Heart right ventricle (tissue), 16 donors: Measurements from ENCODE around the gene FCN3. TPM values are rescaled to one million over a fixed set of nuclear protein-coding genes. Genes with fewer than 3 reads are reported as not detected.

Experiments
- ATAC-seq, 8 donors: fragments of 200-7000 bp; cut with Tn5 transposase; one replicate each; pipeline ENCODE4 v1.9.1; 2020; ENCODE audit warnings: mild to moderate bottlenecking in 8 of 8, moderate library complexity in 8 of 8, moderate number of reproducible peaks in 1 of 8
- DNase-seq, 2 donors: peaks; one replicate each; pipeline ENCODE4 v3.0.0-alpha.2; 2020
- H3K27ac ChIP-seq, 10 donors: fragments of 200-600 bp; sonication (generic) in 2 of 10; one replicate each; pipeline versions ENCODE4 v1.5.0 to v1.8.0; 2020 to 2022; ENCODE audit warnings: mild to moderate bottlenecking in 3 of 10
- H3K27me3 ChIP-seq, 7 donors: fragments of 200-600 bp; one replicate each; pipeline ENCODE4 v1.8.0; 2021 to 2022; ENCODE audit warnings: mild to moderate bottlenecking in 2 of 7
- H3K36me3 ChIP-seq, 9 donors: fragments of 200-600 bp; sonication (generic) in 1 of 9; one replicate each; pipeline versions ENCODE4 v1.5.0 to v1.8.0; 2020 to 2022; ENCODE audit warnings: mild to moderate bottlenecking in 2 of 9
- H3K4me1 ChIP-seq, 9 donors: fragments of 200-600 bp; sonication (generic) in 1 of 9; one replicate each; pipeline versions ENCODE4 v1.5.0 to v1.8.0; 2020 to 2022; ENCODE audit warnings: mild to moderate bottlenecking in 4 of 9
- H3K4me3 ChIP-seq, 10 donors: fragments of 200-600 bp; sonication (generic) in 2 of 10; one replicate each; pipeline versions ENCODE4 v1.5.0 to v1.8.0; 2020 to 2022; ENCODE audit warnings: mild to moderate bottlenecking in 7 of 10, moderate library complexity in 2 of 10
- H3K9me3 ChIP-seq, 11 donors: fragments of 200-600 bp in 10 of 11; sonication (generic) in 2 of 11; one replicate each; pipeline versions ENCODE4 v1.5.0 to v1.8.0; 2013 to 2022; ENCODE audit warnings: mild to moderate bottlenecking in 2 of 11, control low read depth in 1 of 11, moderate library complexity in 1 of 11
- WGBS, 2 donors: extraction: QIAGEN DNeasy Blood & Tissue Kit; methylation state at CpG; one replicate each; pipeline ENCODE4 v1.1.7; 2013; ENCODE audit warnings: inconsistent platforms in 1 of 2; 5-methylcytosine and 5-hydroxymethylcytosine counted together
- intact Hi-C, 10 donors: fragments of 100-400 bp; cut with DNase I; formaldehyde crosslinking; loops; one replicate each; pipeline versions ENCODE4 v1.11.1 to v1.14.2; 2022
- polyA plus RNA-seq, 2 donors: library from polyadenylated mRNA; stranded (reverse); fragments of 200-250 nt; gene quantifications; one replicate each; pipeline ENCODE4 v1.2.3, GENCODE V29; 2013
- total RNA-seq, 10 donors: library from RNA; stranded (reverse); fragmentation: NEBNext Ultra II Directional in 3 of 10; extraction: Animal tissue kit (Norgen Biotek cat#: 25700) in 3 of 10; gene quantifications; one replicate each; pipeline versions ENCODE4 v1.2.1 to v1.2.4, GENCODE V29; 2021 to 2023
- TF ChIP-seq, protein P1 (sequence below), 9 donors: fragments of 200-600 bp; sonication (generic) in 2 of 9; IDR thresholded peaks; one replicate each; pipeline versions ENCODE4 v1.5.0 to v1.8.0; 2021 to 2022; ENCODE audit warnings: antibody characterized with exemption in 9 of 9, mild to moderate bottlenecking in 5 of 9, moderate library complexity in 1 of 9
- donor health status: Arrhythmogenic right ventricular cardiomyopathy.
- donor health status: ischemic (EF 13 %, LVEDD 7.1; RV severe dilation, severe dysfunction).
- donor health status: healthy with polysubstance abuse.
- donor health status: DM: no; HTN: yes; CAD: no.
- donor health status: DM: no; HTN: no; CAD: no.
- donor health status: ischemic (EF 25% LVEDD 6.9; RV normal size, moderate dysfunction).
- donor health status: ischemic (EF 25% LVEDD 5.7; RV mildly dilated, moderate dysfunction).
- donor health status: healthy.
- donor health status: DM: yes; HTN: yes; CAD: no.
- donor health status: Ischemic cardiomyopathy.
- donor health status: ischemic (EF 35%, LVEDD 5.7; RV mildly dilated, moderate dysfunction).
- donor health status: nonischemic (EF 11% LVEDD 7.7; RV severe dilation, severe dysfunction).
- donor health status: DM: yes; HTN: yes; CAD: no.
- donor health status: PGD.
- donor health status: ischemic (EF 29% LVEDD 5.4; RV normal size, mild dysfunction).
- donor health status: nonischemic (EF 23%, LVEDD 6.1; RV moderate dilation, normal function).

Gene FCN3
- total and polyA plus RNA-seq, 12 donors = 1.6 to 210 (median 10.9) TPM

DNA sequence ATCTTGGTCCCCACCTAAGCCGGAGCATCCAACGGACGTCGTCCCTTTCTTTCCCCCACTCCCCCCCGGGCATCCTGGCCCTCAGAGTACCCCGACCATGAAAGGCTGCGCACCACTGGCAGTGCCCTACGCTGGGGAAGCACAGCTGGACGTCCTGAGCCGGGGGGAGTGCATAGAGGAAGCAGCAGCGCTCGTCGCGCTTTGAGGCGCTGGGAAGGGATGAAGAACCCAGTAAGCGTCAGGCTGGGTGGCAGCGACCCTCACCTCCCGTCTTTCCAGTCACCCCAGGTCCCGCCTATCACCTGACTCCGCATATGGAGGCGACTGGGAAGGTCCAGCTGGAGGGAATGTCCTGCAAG is 13.6 kb downstream of the FCN3 start:
- no peak for DNase-seq
- Histone ChIP-seq H3K27me3 (no peaks in the 10 kb centered on the region), H3K4me3 (peak overlapping the region in 4 of 10 donors; percentile 41 to 50 (median 46)), H3K9me3 (no peaks in the 10 kb centered on the region), H3K4me1 (peaks cover 12 to 43% (median 22%) of the 10 kb centered on the region in 9 donors), H3K36me3 (peaks cover 13 to 88% (median 64%) of the 10 kb centered on the region in 9 donors), H3K27ac (no peak overlapping the region)
- TF ChIP-seq, protein P1, sequence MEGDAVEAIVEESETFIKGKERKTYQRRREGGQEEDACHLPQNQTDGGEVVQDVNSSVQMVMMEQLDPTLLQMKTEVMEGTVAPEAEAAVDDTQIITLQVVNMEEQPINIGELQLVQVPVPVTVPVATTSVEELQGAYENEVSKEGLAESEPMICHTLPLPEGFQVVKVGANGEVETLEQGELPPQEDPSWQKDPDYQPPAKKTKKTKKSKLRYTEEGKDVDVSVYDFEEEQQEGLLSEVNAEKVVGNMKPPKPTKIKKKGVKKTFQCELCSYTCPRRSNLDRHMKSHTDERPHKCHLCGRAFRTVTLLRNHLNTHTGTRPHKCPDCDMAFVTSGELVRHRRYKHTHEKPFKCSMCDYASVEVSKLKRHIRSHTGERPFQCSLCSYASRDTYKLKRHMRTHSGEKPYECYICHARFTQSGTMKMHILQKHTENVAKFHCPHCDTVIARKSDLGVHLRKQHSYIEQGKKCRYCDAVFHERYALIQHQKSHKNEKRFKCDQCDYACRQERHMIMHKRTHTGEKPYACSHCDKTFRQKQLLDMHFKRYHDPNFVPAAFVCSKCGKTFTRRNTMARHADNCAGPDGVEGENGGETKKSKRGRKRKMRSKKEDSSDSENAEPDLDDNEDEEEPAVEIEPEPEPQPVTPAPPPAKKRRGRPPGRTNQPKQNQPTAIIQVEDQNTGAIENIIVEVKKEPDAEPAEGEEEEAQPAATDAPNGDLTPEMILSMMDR (IDR thresholded peaks at IDR 0.05) = no peak
- WGBS, 2 donors = 87 to 88% methylated on average over 21 of the region's 21 CpGs
- intact Hi-C loops = loop anchor here in 1 of 10 donors (5.0 kb wide), 1 partner anchor 34 kb away; no protein-coding TSS in a partner anchor
- ATAC-seq = no peak

DNA sequence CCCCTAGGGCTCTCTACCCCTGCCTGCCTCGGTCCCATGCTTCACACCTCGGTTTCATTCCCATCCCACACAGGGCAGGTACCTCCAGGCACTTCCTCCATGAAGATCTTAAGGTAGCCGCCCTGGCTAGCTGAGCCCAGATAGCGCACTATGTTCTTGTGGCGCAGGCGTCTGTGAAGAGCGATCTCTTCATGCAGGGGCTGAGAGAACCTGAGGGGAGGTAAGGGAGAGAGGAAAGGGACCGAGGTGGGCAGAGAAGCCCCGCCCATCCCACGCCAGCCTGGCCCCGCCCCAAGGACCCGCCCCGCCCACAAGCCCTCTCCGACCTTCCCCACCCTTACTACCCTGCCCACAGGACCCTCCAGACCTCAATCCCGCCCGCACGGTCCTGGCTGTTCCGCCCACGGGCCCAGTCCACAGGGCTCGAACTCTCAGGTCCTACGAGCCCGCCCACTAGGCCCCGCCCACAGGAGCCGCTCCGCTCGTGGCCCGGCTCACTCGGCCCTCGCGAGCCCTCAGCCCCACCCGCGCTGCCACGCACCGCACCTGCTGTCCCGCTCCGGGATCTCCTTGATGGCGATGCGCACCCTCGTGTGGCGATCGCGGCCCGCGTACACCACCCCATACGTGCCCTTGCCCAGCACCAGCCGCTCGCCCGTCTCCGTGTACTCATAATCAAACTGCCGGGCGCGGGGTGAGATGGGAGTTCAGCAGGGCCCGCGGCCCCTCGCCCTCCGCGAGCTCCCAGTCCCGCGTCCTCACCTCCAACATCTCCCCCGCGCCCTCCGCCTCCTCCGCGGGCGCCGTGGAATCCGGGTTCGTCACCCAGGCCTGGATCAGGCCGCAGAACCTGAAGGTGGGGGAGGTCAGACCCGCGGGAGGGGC is 14.2 kb downstream of the FCN3 start:
- peaks cover 12 to 41% (median 22%) of the 10 kb centered on the region in 9 donors for H3K4me1 ChIP-seq
- TF ChIP-seq, protein P1 (IDR thresholded peaks at IDR 0.05) = no peak
- intact Hi-C loops = loop anchor here in 1 of 10 donors (5.0 kb wide), 1 partner anchor 33 kb away; no protein-coding TSS in a partner anchor
- no peaks in the 10 kb centered on the region for H3K9me3 ChIP-seq
- H3K36me3 ChIP-seq = peaks cover 14 to 94% (median 69%) of the 10 kb centered on the region in 9 donors
- ATAC-seq (peak in 2 of 8 donors; percentile 6 to 10), DNase-seq (no peak)
- H3K27ac ChIP-seq = no peak overlapping the region
- H3K27me3 ChIP-seq = no peaks in the 10 kb centered on the region
- H3K4me3 ChIP-seq = peak overlapping the region in 8 of 10 donors; percentile 18 to 50 (median 41)
- WGBS, 2 donors = 41 to 49% methylated on average over 67 to 71 of the region's 71 CpGs

DNA sequence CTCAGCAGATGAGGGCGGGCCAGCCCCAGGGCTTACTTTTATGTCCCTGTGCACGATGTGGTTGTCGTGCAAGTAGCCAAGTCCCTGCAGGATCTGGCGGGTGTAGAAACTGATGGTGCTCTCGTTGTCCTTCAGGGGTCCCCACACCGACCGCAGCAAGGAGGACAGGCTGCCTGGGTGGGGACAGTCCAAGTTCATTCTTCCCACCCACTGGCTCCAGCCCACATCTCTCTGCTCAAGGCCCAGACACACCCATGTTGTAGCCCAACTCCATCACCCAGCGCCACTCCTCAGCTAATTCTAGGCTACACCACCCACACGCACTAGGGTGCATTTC is 14.8 kb downstream of the FCN3 start:
- WGBS, 2 donors = 70 to 71% methylated on average over 9 of the region's 9 CpGs
- Histone ChIP-seq H3K4me3 (peak overlapping the region in 6 of 10 donors; percentile 21 to 50 (median 43)), H3K36me3 (peaks cover 14 to 100% (median 74%) of the 10 kb centered on the region in 9 donors), H3K4me1 (peaks cover 7 to 35% (median 19%) of the 10 kb centered on the region in 9 donors), H3K27me3 (no peaks in the 10 kb centered on the region), H3K27ac (no peak overlapping the region), H3K9me3 (no peaks in the 10 kb centered on the region)
- intact Hi-C loops = loop anchor here in 8 of 10 donors (5.0 to 10.0 kb wide), 3 partner anchors 32 to 55 kb away; partner anchors contain the start of gene GPR3 (in 8 of the 8)
- DNase-seq (no peak), ATAC-seq (no peak)
- TF ChIP-seq, protein P1 (IDR thresholded peaks at IDR 0.05) = no peak

DNA sequence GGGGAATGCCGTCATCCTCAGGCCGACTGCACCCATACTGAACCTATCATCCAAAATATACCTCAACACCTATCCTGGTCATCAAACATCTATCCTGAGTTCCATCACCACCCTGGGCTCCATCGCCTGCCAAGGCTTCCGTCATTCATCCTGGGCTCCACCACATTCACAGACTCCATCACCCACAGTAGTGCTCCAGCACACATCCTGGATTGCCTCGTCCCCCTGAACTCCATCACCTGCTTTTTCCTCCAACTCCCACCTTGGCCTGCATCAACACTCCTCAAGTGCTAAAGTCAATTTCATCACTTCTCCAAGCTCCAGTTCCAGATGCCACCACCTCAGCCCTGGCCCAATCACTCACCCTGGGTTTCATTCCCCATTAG is 15.7 kb downstream of the FCN3 start:
- WGBS, 2 donors = 98 to 99% methylated on average over 5 of the region's 5 CpGs
- Histone ChIP-seq H3K4me3 (no peak overlapping the region), H3K27me3 (no peaks in the 10 kb centered on the region), H3K9me3 (no peaks in the 10 kb centered on the region), H3K27ac (no peak overlapping the region), H3K36me3 (peaks cover 14 to 100% (median 71%) of the 10 kb centered on the region in 9 donors), H3K4me1 (peaks cover 0 to 29% (median 10%) of the 10 kb centered on the region in 9 donors)
- ATAC-seq (no peak), DNase-seq (no peak)
- intact Hi-C loops = loop anchor here in 8 of 10 donors (5.0 to 10.0 kb wide), 2 partner anchors 33 to 54 kb away; partner anchors contain the start of gene GPR3 (in 8 of the 8)
- TF ChIP-seq, protein P1 (IDR thresholded peaks at IDR 0.05) = no peak
